WTC11 (cell line): ENCODE data around the gene RBFOX1. TPM values are rescaled to one million over a fixed set of nuclear protein-coding genes. Genes with fewer than 3 reads are reported as not detected.

Experiments
- ATAC-seq: fragments of 200-7000 bp; cut with Tn5 transposase; 2 replicates; pipeline ENCODE4 v1.10.0; 2021; ENCODE audit warnings: mild to moderate bottlenecking, moderate library complexity
- CTCF ChIA-PET: fragments of 300-600 bp; sonication (Branson Sonifier 250); formaldehyde crosslinking; loops from one replicate; lab custom pipeline; 2021; ENCODE audit warnings: antibody characterized with exemption; lab: Charles Lee
- POLR2A ChIA-PET: fragments of 350-600 bp; sonication (Branson Sonifier 250); formaldehyde crosslinking; loops from one replicate; lab custom pipeline; 2021; ENCODE audit warnings: antibody characterized with exemption; lab: Charles Lee
- DNase-seq: peaks from one replicate; pipeline ENCODE4 v3.0.0; 2021; ENCODE audit warnings: low spot score
- H3K27ac Mint-ChIP-seq: 2 replicates; pipeline ENCODE4 v1.8.0; 2021; ENCODE audit warnings: mixed read lengths
- H3K27me3 Mint-ChIP-seq: 2 replicates; pipeline ENCODE4 v1.8.0; 2021; ENCODE audit warnings: low read depth, mild to moderate bottlenecking, moderate library complexity, mixed read lengths
- H3K36me3 Mint-ChIP-seq: 2 replicates; pipeline ENCODE4 v1.8.0; 2021; ENCODE audit warnings: mixed read lengths
- H3K4me1 Mint-ChIP-seq: 2 replicates; pipeline ENCODE4 v1.8.0; 2022; ENCODE audit warnings: mixed read lengths
- H3K4me3 Mint-ChIP-seq: 2 replicates; pipeline ENCODE4 v1.8.0; 2021; ENCODE audit warnings: mild to moderate bottlenecking, moderate library complexity, mixed read lengths
- H3K9me3 Mint-ChIP-seq: 2 replicates; pipeline ENCODE4 v1.8.0; 2021; ENCODE audit warnings: mixed read lengths
- FOXJ3 ChIP-seq: sonication (generic); formaldehyde crosslinking; IDR thresholded peaks from 2 replicates; pipeline ENCODE4 v1.9.0; 2021; ENCODE audit warnings: missing genetic modification reagents, mild to moderate bottlenecking, borderline replicate concordance
- JAZF1 ChIP-seq: fragments of 250-450 bp; sonication (Bioruptor Pico); IDR thresholded peaks from 2 replicates; pipeline ENCODE4 v1.9.0; 2021; ENCODE audit warnings: moderate library complexity, mild to moderate bottlenecking, inconsistent platforms
- KAT7 ChIP-seq: sonication (generic); formaldehyde crosslinking; IDR thresholded peaks from 2 replicates; pipeline ENCODE4 v1.8.1; 2023; ENCODE audit warnings: missing genetic modification reagents, mild to moderate bottlenecking, borderline replicate concordance
- NR2C2 ChIP-seq: sonication (generic); formaldehyde crosslinking; IDR thresholded peaks from 2 replicates; pipeline ENCODE4 v1.8.0; 2022; ENCODE audit warnings: mild to moderate bottlenecking, missing genetic modification reagents
- RORB ChIP-seq: fragments of 250-450 bp; sonication (Bioruptor Pico); IDR thresholded peaks from 2 replicates; pipeline ENCODE4 v1.9.0; 2021; ENCODE audit warnings: mild to moderate bottlenecking
- ZNF121 ChIP-seq: sonication (generic); formaldehyde crosslinking; IDR thresholded peaks from 2 replicates; pipeline ENCODE4 v1.8.0; 2023; ENCODE audit warnings: missing genetic modification reagents
- ZNF219 ChIP-seq: sonication (generic); formaldehyde crosslinking; IDR thresholded peaks from 2 replicates; pipeline ENCODE4 v1.8.0; 2023; ENCODE audit warnings: missing genetic modification reagents, mild to moderate bottlenecking, borderline replicate concordance
- ZNF416 ChIP-seq: fragments of 250-450 bp; sonication (Bioruptor Pico); IDR thresholded peaks from 2 replicates; pipeline ENCODE4 v1.9.0; 2021; ENCODE audit warnings: mild to moderate bottlenecking, inconsistent platforms
- ZNF423 ChIP-seq: fragments of 250-450 bp; sonication (Bioruptor Pico); IDR thresholded peaks from 2 replicates; pipeline ENCODE4 v2.1.2; 2022; ENCODE audit warnings: mild to moderate bottlenecking, moderate library complexity
- ZNF512 ChIP-seq: sonication (generic); formaldehyde crosslinking; IDR thresholded peaks from 2 replicates; pipeline ENCODE4 v1.8.1; 2022; ENCODE audit warnings: missing genetic modification reagents, borderline replicate concordance
- total RNA-seq: library from RNA; stranded (reverse); gene quantifications from 3 replicates; pipeline ENCODE4 v1.2.3, GENCODE V29; 2021
- TF ChIP-seq, protein P1 (sequence below): sonication (generic); formaldehyde crosslinking; IDR thresholded peaks from 2 replicates; pipeline ENCODE4 v1.8.1; 2022; ENCODE audit warnings: low read depth, mild to moderate bottlenecking, moderate library complexity, missing genetic modification reagents, borderline replicate concordance
- TF ChIP-seq, protein P2 (sequence below): sonication (generic); formaldehyde crosslinking; IDR thresholded peaks from 2 replicates; pipeline ENCODE4 v1.8.1; 2023; ENCODE audit warnings: mild to moderate bottlenecking, missing genetic modification reagents, moderate library complexity
- TF ChIP-seq, protein P3 (sequence below): sonication (generic); formaldehyde crosslinking; conservative IDR thresholded peaks from 2 replicates; pipeline ENCODE4 v1.8.1; 2023; ENCODE audit warnings: mild to moderate bottlenecking, low read depth, missing genetic modification reagents, moderate library complexity
- TF ChIP-seq, protein P4 (sequence below): fragments of 250-450 bp; sonication (Bioruptor Pico); conservative IDR thresholded peaks from 2 replicates; pipeline ENCODE4 v1.9.0; 2021; ENCODE audit warnings: mild to moderate bottlenecking

RBFOX1 gene
- total RNA-seq, 1 experiment from 2014 or later: 1.1 TPM

GRCh38 chr16:7362231-7362630 is 29.6 kb downstream of the RBFOX1 start (continued):
- TF ChIP-seq, protein P1, sequence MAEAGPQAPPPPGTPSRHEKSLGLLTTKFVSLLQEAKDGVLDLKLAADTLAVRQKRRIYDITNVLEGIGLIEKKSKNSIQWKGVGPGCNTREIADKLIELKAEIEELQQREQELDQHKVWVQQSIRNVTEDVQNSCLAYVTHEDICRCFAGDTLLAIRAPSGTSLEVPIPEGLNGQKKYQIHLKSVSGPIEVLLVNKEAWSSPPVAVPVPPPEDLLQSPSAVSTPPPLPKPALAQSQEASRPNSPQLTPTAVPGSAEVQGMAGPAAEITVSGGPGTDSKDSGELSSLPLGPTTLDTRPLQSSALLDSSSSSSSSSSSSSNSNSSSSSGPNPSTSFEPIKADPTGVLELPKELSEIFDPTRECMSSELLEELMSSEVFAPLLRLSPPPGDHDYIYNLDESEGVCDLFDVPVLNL (CRISPR knock-in tag): no peak
- TF ChIP-seq ZNF416 (CRISPR knock-in tag) (no peak), RORB (CRISPR knock-in tag) (no peak), ZNF219 (no peak), ZNF512 (no peak), FOXJ3 (CRISPR knock-in tag) (no peak), ZNF423 (no peak)
- TF ChIP-seq, protein P2, sequence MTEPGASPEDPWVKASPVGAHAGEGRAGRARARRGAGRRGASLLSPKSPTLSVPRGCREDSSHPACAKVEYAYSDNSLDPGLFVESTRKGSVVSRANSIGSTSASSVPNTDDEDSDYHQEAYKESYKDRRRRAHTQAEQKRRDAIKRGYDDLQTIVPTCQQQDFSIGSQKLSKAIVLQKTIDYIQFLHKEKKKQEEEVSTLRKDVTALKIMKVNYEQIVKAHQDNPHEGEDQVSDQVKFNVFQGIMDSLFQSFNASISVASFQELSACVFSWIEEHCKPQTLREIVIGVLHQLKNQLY: no peak
- TF ChIP-seq, all 79 proteins: peak for 0

GRCh38 chr16:7363422-7364417 is 31.1 kb downstream of the RBFOX1 start:
- H3K27me3 Mint-ChIP-seq: peaks cover 5% of the 10 kb centered on the region; the same call in 1 of the 2 replicates
- CTCF ChIA-PET: no interaction called here
- TF ChIP-seq KAT7 (no peak), ZNF121 (no peak)
- TF ChIP-seq, protein P3, sequence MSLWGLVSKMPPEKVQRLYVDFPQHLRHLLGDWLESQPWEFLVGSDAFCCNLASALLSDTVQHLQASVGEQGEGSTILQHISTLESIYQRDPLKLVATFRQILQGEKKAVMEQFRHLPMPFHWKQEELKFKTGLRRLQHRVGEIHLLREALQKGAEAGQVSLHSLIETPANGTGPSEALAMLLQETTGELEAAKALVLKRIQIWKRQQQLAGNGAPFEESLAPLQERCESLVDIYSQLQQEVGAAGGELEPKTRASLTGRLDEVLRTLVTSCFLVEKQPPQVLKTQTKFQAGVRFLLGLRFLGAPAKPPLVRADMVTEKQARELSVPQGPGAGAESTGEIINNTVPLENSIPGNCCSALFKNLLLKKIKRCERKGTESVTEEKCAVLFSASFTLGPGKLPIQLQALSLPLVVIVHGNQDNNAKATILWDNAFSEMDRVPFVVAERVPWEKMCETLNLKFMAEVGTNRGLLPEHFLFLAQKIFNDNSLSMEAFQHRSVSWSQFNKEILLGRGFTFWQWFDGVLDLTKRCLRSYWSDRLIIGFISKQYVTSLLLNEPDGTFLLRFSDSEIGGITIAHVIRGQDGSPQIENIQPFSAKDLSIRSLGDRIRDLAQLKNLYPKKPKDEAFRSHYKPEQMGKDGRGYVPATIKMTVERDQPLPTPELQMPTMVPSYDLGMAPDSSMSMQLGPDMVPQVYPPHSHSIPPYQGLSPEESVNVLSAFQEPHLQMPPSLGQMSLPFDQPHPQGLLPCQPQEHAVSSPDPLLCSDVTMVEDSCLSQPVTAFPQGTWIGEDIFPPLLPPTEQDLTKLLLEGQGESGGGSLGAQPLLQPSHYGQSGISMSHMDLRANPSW (CRISPR knock-in tag): no peak
- TF ChIP-seq, protein P4, sequence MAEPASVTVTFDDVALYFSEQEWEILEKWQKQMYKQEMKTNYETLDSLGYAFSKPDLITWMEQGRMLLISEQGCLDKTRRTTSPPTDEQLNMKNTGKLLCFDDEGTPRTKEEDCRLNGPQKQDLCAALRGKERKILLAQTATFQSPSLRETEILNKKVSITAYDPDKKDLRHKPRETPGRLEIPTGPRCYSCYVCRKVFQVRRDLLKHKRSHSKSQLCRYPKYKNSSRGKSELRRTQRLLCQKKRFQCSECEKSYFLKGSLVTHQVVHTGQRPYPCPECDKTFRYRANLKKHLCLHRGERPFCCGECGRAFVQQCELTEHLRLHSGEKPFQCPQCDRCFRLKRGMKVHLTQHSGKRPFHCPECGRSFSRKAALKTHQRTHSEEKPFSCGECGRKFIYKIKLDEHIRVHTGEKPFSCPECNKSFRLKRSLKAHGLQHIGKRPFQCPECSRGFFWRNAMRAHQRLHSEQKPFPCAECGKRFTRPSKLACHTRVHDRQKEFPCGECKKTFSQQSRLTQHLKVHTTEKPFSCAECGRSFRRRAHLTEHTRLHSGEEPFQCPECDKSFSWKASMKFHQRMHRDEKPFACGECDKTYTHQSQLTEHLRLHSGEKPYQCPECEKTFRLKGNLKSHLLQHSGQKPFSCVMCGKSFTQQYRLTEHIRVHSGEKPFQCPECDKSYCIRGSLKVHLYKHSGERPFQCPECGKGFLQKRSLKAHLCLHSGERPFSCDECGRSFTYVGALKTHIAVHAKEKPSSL (CRISPR knock-in tag): no peak
- TF ChIP-seq, all 79 proteins: peak for 0
- ATAC-seq (no peak), DNase-seq (no peak)
- H3K27ac Mint-ChIP-seq: no peak overlapping the region
- H3K4me3 Mint-ChIP-seq: no peak overlapping the region
- H3K9me3 Mint-ChIP-seq: peaks cover 41% of the 10 kb centered on the region
- POLR2A ChIA-PET: no interaction called here
- no peaks in the 10 kb centered on the region for H3K4me1 Mint-ChIP-seq
- peaks cover 62% of the 10 kb centered on the region for H3K36me3 Mint-ChIP-seq

- no peak for ATAC-seq
- TF ChIP-seq NR2C2 (no peak), JAZF1 (CRISPR knock-in tag) (no peak)
- Mint-ChIP-seq H3K4me3 (no peak overlapping the region), H3K9me3 (peaks cover 42% of the 10 kb centered on the region), H3K36me3 (peaks cover 62% of the 10 kb centered on the region), H3K27ac (no peak overlapping the region), H3K4me1 (no peaks in the 10 kb centered on the region), H3K27me3 (peaks cover 12% of the 10 kb centered on the region)
- CTCF ChIA-PET: no interaction called here
- DNase-seq: no peak
- POLR2A ChIA-PET: no interaction called here
Observed at GRCh38 chr16:7366041-7366440, 33.4 kb downstream of the RBFOX1 start.
